Dedifferentiated amniotic fluid mesenchymal stem cell (primary cell): ENCODE measurements around the gene SPNS1.
"Not testable (repeated sequence)": the region's sequence is repeated elsewhere in the genome, so short reads cannot be mapped to it uniquely, and the experiment has no call there.

ENCODE experiments used
- DNase-seq: peaks from one replicate; pipeline ENCODE4 v3.0.0-alpha.2; 2016; ENCODE audit errors: extremely low spot score

The SPNS1 gene, protein sequence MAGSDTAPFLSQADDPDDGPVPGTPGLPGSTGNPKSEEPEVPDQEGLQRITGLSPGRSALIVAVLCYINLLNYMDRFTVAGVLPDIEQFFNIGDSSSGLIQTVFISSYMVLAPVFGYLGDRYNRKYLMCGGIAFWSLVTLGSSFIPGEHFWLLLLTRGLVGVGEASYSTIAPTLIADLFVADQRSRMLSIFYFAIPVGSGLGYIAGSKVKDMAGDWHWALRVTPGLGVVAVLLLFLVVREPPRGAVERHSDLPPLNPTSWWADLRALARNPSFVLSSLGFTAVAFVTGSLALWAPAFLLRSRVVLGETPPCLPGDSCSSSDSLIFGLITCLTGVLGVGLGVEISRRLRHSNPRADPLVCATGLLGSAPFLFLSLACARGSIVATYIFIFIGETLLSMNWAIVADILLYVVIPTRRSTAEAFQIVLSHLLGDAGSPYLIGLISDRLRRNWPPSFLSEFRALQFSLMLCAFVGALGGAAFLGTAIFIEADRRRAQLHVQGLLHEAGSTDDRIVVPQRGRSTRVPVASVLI

DNA sequence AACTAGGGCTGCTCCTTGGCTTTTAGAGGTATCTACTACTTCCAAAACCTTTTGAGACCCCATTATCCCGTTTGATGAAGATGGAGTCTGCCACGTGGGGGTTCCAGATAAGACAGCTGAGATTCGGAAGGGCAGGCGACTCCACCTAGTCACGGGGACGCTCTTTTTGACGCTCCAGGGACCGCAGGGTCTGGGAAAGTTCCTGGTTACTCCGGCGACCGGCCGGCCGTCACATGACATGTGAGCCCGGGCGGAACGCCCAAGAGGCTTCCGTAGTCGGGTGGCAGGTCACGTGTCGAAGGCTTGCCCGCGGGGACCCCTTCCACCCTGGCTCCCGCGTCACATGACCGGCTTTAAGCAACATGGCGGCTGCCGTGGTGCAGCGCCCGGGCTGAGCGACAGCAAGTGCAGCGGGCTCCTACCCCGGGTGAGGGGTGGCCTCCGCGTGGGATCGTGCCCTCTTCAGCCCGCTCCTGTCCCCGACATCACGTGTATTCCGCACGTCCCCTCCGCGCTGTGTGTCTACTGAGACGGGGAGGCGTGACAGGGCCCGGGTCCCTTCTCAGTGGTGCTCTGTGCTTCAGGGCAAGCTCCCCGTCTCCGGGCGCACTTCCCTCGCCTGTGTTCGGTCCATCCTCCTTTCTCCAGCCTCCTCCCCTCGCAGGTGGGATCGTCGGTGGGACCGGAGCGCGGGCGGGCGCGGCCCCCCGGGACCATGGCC lies at the start of gene SPNS1:
Gene SPNS1 (plus strand): TSS at position 342 of the 721 bp plus-strand sequence. CDS start 374 bp downstream, at position 716.
- DNase-seq: peak; percentile 96

DNA sequence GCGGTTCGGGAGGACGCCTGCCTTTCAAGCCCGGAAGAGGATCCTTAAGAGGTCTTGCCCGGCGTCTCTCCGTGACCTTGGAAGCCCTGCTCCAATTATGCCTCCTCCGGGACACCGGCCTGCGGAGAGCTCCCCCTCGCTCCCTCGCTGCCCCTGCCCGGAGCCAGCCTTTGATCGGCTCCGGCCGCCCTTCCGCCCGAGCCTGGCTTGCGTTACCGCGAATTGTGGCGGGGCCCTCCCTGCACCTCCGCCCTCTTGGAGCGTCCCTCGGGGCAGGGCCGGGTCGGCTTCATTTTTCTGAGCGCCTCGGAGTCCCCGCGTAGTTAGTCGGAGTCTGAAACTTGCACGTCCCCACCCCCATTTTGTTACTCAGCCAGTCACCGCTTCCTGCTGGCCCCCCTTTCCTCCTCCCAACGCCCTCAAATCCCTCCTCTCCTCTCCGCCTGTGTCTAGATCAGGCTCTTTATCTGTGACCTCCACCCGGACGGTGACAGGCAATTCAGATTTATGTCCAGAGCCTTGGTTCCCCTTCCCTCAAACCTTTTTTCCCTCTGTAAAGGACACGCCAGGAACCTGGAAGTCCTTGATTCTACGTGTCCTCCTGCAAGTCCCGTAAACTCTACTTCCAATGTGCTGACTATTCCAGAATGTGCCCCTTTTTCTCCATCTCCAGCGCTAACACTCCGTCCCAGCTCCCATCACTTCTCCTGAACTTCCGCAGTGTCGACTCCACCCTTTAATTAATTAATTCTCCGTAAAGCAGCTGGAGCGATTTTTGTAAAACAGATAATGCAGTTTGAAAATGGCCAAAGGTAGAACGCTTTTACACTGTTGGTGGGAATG lies 49.0 kb upstream of the SPNS1 start:
- peak; percentile 66 for DNase-seq

GRCh38 chr16:28926284-28926683 lies 48.3 kb upstream of the SPNS1 start:
- DNase-seq: not testable (repeated sequence)

GRCh38 chr16:28927815-28928214 lies 46.8 kb upstream of the SPNS1 start:
- no peak for DNase-seq

DNA sequence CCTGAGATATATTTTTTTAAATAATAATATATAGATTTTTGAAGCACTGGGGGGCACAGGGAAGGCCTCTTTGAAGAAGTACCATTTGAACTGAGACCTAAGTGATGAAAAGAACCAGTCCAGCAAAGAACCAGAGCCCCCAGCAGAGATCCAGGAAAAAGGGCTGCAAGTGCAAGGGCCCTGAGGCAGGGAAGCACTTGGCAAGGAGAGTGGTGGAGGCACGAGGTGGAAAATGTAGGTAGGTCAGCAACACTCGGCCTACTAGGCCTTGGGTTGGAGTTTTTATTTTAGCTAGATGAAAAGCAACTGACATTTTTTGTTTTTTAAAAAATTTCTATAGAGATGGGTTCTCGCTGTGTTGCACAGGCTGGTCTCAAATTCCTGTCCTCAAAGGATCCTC lies 44.4 kb upstream of the SPNS1 start:
- no peak for DNase-seq

DNA sequence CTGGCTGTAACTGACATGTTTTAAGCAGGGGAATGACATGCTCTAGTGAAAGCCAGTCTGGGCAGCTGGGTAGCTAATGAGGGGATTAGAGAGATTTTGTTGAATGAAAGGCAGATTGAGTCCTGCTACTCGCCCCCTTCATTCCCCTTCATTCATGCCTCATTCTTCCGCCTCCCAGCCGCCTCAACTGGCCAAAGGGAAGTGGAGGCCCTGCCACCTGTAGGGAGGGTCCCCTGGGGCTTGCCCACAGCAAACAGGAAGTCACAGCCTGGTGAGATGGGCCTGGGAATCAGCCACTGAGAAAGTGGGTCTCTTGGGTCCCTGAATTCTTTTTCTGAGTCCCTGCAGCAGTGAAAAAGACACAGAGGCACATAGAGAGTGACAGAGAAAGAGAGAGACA lies 43.9 kb upstream of the SPNS1 start:
- no peak for DNase-seq

GRCh38 chr16:28931801-28932225 lies 42.8 kb upstream of the SPNS1 start, which contains the start of gene CD19:
Gene CD19 (plus strand): TSS chr16:28931971. CDS start chr16:28932001, 30 bp downstream.
- no peak for DNase-seq

- no peak for DNase-seq
These were observed 42.0 kb upstream of the SPNS1 start for GRCh38 chr16:28932339-28933141.

DNA sequence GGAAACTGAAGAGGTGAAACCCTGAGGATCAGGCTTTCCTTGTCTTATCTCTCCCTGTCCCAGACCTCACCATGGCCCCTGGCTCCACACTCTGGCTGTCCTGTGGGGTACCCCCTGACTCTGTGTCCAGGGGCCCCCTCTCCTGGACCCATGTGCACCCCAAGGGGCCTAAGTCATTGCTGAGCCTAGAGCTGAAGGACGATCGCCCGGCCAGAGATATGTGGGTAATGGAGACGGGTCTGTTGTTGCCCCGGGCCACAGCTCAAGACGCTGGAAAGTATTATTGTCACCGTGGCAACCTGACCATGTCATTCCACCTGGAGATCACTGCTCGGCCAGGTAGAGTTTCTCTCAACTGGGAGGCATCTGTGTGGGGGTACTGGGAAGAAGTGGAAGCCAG lies 41.4 kb upstream of the SPNS1 start:
- DNase-seq: no peak

GRCh38 chr16:28935346-28935745 lies 39.2 kb upstream of the SPNS1 start:
- DNase-seq: no peak

GRCh38 chr16:28935924-28936783 lies 38.4 kb upstream of the SPNS1 start:
- DNase-seq: no peak

DNA sequence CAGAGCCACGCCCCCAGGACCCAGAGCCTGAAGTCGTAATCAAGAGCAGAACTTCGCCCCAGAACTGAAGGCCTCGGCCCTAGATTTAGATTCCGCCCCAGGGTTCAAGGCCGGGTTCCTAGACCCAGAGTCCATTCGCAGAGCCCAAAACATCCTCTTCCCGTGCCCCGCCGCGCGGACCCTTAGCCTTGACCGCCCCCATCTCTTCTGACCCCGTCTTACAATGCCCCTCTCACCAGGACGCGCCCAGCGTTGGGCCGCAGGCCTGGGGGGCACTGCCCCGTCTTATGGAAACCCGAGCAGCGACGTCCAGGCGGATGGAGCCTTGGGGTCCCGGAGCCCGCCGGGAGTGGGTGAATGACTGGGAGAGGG lies 37.8 kb upstream of the SPNS1 start:
- no peak for DNase-seq

GRCh38 chr16:28937222-28937876 lies 37.2 kb upstream of the SPNS1 start:
- no peak for DNase-seq

- DNase-seq: no peak
These were observed 35.9 kb upstream of the SPNS1 start for GRCh38 chr16:28938721-28939120.

GRCh38 chr16:28939825-28940224 lies 34.8 kb upstream of the SPNS1 start:
- DNase-seq: not testable (repeated sequence)

- DNase-seq: no peak
These were observed 31.3 kb upstream of the SPNS1 start for GRCh38 chr16:28943281-28943680.

DNA sequence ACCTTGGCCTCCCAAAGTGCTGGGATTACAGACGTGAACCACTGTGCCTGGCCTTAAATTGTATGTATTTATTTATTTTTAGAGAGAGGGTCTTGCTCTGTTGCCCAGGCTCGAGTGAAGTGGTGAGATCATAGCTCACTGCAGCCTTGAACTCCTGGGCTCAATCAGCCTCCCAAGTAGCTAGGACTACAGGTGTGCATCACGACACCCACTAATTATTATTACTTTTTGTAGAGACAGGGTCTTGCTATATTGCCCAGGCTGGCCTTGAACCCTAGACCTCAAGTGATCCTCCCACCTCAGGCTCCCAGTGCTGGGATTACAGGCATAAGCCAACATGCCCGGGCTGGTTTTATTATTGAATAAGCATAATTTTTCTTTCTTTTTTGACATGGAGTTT lies 27.9 kb upstream of the SPNS1 start:
- no peak for DNase-seq

GRCh38 chr16:28950648-28951409 lies 23.7 kb upstream of the SPNS1 start, which contains the start of gene NFATC2IP:
Gene NFATC2IP (plus strand): TSS chr16:28950937. CDS start chr16:28951012, 75 bp downstream.
- DNase-seq: peak; percentile 100
